SKM-1 treated with dmso at 0.1 percent for 144 hours (cell line): ENCODE data around the gene ARHGAP5.

Source experiments
- DNase-seq: peaks from one replicate; lab custom pipeline; 2025; ENCODE audit not compliant: unreplicated experiment; lab: John Stamatoyannopoulos, UW

ARHGAP5 gene

DNA sequence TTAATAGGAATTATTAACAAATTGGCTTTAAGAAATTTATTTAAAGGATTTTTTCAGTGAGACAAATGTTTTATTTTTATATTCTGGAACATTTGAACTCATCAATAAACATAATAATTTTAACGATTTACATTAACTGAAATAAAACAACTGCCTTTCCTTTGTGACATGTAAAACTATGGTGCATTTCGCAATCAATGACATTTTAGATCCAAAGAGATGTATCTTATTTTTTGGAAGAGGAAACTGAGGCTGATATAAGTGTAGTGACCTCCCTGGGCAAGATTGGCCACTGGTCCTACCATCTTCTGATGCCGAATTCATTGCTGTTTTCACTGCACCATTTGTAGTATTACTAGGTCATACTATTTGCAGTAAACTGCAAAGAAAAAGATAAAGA is 128.4 kb downstream of the ARHGAP5 start:
- no peak for DNase-seq

GRCh38 chr14:32205984-32206383 is 128.9 kb downstream of the ARHGAP5 start:
- no peak for DNase-seq

GRCh38 chr14:32206552-32206951 is 129.4 kb downstream of the ARHGAP5 start:
- no peak for DNase-seq

- no peak for DNase-seq
Measured at GRCh38 chr14:32208490-32208889, 131.4 kb downstream of the ARHGAP5 start.
